Right lobe of liver (tissue), 4 donors: ENCODE results near the gene SLC6A11.

ENCODE experiments used
- POLR2A ChIP-seq: fragments of 450-650 bp; IDR thresholded peaks from one replicate; pipeline ENCODE4 v1.6.1; 2017; ENCODE audit warnings: antibody characterized with exemption, mild to moderate bottlenecking
- TF ChIP-seq, protein P1 (sequence below), 4 donors: fragments of 200-600 bp in 3 of 4; fragments of 450-650 bp in 1 of 4; IDR thresholded peaks; one replicate each; pipeline versions ENCODE4 v1.5.1 to v1.8.0; 2016 to 2022; ENCODE audit warnings: antibody characterized with exemption in 4 of 4, mild to moderate bottlenecking in 2 of 4
- donor health status: DM: no; HTN: no; CAD: no.
- donor health status: DM: no; HTN: no; CAD: no.
- donor health status: DM: no; HTN: yes; CAD: no.

DNA sequence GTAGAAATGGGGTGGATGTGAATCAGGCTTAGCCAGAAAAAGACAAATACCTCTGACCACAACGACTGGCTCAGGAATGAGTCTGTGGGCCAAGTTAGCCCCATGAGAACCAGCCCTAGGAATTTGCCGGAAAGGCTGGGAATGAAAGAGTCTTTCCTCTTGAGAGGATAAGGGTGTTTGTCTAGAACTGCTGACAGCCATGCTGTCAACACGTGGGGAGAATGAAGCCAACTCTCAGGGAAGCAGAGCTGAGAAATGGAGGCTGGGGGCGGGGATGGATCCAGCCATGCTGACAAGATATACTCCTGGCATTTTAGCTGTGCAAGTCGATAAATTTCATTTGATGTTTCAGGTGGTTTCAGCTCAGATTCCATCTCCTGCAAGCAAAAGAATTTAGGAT is 165.9 kb downstream of the SLC6A11 start:
- TF ChIP-seq, protein P1, sequence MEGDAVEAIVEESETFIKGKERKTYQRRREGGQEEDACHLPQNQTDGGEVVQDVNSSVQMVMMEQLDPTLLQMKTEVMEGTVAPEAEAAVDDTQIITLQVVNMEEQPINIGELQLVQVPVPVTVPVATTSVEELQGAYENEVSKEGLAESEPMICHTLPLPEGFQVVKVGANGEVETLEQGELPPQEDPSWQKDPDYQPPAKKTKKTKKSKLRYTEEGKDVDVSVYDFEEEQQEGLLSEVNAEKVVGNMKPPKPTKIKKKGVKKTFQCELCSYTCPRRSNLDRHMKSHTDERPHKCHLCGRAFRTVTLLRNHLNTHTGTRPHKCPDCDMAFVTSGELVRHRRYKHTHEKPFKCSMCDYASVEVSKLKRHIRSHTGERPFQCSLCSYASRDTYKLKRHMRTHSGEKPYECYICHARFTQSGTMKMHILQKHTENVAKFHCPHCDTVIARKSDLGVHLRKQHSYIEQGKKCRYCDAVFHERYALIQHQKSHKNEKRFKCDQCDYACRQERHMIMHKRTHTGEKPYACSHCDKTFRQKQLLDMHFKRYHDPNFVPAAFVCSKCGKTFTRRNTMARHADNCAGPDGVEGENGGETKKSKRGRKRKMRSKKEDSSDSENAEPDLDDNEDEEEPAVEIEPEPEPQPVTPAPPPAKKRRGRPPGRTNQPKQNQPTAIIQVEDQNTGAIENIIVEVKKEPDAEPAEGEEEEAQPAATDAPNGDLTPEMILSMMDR (IDR thresholded peaks at IDR 0.05) = no peak
- TF ChIP-seq POLR2A = no peak
